ENCODE measurements around the gene TTC1. TPM values are rescaled to one million over a fixed set of nuclear protein-coding genes. Genes with fewer than 3 reads are reported as not detected.

TTC1 gene
- total and polyA plus RNA-seq, 12 donors, result 32.7 to 131 (median 47.5) TPM

- Histone ChIP-seq H3K4me3 (no peak overlapping the region), H3K36me3 (replicated peaks in 1 of 2) (peaks cover 0 to 40% of the 10 kb centered on the region in 2 donors), H3K9me3 (replicated peaks in 1 of 3) (no peaks in the 10 kb centered on the region), H3K27me3 (no peaks in the 10 kb centered on the region), H3K4me1 (replicated peaks in 1 of 2) (no peaks in the 10 kb centered on the region), H3K27ac (no peak overlapping the region)
- intact Hi-C loops (cut with DNase I), result no loop called here
- TF ChIP-seq CTCF (IDR thresholded peaks at IDR 0.05) (no peak), POLR2A (IDR thresholded peaks at IDR 0.05) (no peak)
- no peak for DNase-seq
These were observed 27.9 kb downstream of the TTC1 start for GRCh38 chr5:160036884-160037283.

DNA sequence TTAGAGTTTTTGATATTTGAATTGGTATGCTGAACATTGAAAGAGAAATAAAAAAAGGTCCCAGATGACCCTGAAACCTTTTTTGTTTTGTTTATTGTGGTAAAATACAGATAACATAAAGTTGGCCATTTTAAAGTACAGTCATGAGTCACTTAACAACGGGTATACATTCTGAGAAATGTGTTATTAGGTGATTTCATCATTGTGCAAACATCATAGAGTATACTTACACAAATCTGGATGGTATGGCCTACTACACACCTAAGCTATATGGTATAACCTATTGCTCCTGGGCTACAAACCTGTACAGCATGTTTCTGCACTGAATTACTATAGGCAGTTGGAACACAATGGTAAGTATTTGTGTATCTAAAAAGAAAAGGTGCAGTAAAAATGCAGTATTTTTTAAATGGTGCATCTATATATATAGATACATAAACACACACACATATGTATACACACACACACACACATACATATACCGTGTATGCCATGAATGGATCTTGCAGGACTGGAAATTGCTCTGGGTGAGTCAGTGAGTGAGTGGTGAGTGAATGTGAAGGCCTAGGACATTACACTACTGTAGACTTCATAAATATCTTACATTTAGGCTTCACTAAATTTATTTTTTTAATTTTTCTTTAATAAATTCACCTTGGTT is 31.0 kb downstream of the TTC1 start:
- H3K36me3 ChIP-seq (replicated peaks in 1 of 2), result peaks cover 0 to 42% of the 10 kb centered on the region in 2 donors
- no peak for TF ChIP-seq POLR2A (IDR thresholded peaks at IDR 0.05)
- no peak for TF ChIP-seq CTCF (IDR thresholded peaks at IDR 0.05)
- no peaks in the 10 kb centered on the region for H3K9me3 ChIP-seq (replicated peaks in 1 of 3)
- no peaks in the 10 kb centered on the region for H3K4me1 ChIP-seq (replicated peaks in 1 of 2)
- H3K27me3 ChIP-seq, result no peaks in the 10 kb centered on the region
- no peak overlapping the region for H3K4me3 ChIP-seq
- WGBS, 4 donors, result 66 to 78% (median 73%) methylated on average over 2 of the region's 2 CpGs
- intact Hi-C loops (cut with DNase I), result no loop called here
- H3K27ac ChIP-seq, result no peak overlapping the region
- no peak for DNase-seq

DNA sequence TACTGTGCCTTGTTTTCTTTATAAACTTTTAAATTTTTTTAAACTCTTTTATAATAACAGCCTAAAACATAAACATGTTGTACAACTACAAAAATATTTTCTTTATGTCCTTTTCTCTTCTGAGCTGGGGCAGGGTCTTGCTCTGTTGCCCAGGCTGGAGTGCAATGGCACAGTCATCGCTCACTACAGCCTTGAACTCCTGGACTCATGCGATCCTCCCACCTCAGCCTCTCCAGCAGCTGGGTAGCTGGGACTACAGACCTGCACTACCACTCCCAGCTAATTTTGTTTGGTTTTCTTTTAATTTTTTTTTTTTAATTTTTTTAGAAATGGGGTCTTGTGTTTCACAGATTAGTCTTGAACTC is 31.5 kb downstream of the TTC1 start:
- TF ChIP-seq POLR2A (IDR thresholded peaks at IDR 0.05), result no peak
- TF ChIP-seq CTCF (IDR thresholded peaks at IDR 0.05), result no peak
- H3K4me1 ChIP-seq (replicated peaks in 1 of 2), result no peaks in the 10 kb centered on the region
- no peaks in the 10 kb centered on the region for H3K9me3 ChIP-seq (replicated peaks in 1 of 3)
- no peaks in the 10 kb centered on the region for H3K27me3 ChIP-seq
- H3K4me3 ChIP-seq, result no peak overlapping the region
- 95 to 100% (median 97%) methylated on average over 2 of the region's 2 CpGs for WGBS, 4 donors
- DNase-seq, result no peak
- H3K27ac ChIP-seq, result no peak overlapping the region
- intact Hi-C loops (cut with DNase I), result no loop called here
- peaks cover 0 to 37% of the 10 kb centered on the region in 2 donors for H3K36me3 ChIP-seq (replicated peaks in 1 of 2)

DNA sequence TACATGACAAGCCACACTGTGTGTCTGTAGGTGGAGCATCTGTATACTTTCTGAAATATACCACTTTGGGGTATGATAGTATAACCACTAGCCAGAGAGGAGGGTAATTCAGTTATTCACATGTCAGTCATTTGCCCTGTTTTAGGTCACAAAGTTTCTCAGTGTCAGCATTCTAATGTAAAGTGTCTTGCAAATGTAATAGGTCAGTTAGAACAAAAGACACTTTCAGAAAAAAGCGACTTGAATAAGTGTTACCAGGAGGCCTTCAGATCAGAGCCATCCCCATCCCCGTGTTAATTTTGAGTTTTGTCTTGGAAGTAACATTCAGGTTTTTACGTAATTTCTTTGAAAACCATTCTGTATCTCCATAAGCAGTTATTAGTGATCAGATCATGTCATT is 33.7 kb downstream of the TTC1 start:
- Histone ChIP-seq H3K4me1 (replicated peaks in 1 of 2) (no peaks in the 10 kb centered on the region), H3K4me3 (no peak overlapping the region), H3K9me3 (replicated peaks in 1 of 3) (no peaks in the 10 kb centered on the region), H3K27me3 (no peaks in the 10 kb centered on the region), H3K36me3 (replicated peaks in 1 of 2) (peaks cover 0 to 23% of the 10 kb centered on the region in 2 donors), H3K27ac (no peak overlapping the region)
- 83 to 90% (median 88%) methylated on average over 3 of the region's 3 CpGs for WGBS, 4 donors
- no peak for DNase-seq
- no peak for TF ChIP-seq CTCF (IDR thresholded peaks at IDR 0.05)
- TF ChIP-seq POLR2A (IDR thresholded peaks at IDR 0.05), result no peak
- intact Hi-C loops (cut with DNase I), result no loop called here
